ENCODE results near the gene HRNR. TPM values are rescaled to one million over a fixed set of nuclear protein-coding genes. Genes with fewer than 3 reads are reported as not detected.
A peak's percentile ranks its signal among the peaks of the same experiment; 100 is the strongest.

HRNR gene
- polyA plus RNA-seq, 1 of the 3 experiments (the other 2 are of a cell fraction), result not detected

DNA sequence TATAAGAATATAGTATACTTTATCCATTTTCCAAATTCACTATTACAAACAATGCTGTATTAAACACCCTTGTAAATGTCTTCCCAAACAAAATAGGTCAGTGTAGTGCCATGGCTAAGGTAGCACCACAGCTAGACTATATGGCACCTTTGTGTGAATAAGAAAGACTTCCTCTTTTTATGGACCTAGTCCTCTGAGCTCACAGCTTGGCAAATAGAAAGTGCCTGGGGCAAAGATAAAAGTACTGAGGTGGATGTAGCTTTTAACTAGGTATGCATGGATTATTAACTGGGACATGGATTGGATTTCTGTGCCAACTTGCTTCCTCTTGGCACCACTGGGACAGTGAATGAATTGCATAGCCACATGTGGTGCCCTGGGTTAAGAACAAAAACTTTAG, 25.0 kb downstream of the HRNR start:
- no peak overlapping the region for H3K9ac ChIP-seq
- no peak for TF ChIP-seq EP300 (IDR thresholded peaks at IDR 0.05; ENCODE audit: borderline replicate concordance in 1 of 2, low read depth in 1 of 2, low read length in 1 of 2)
- TF ChIP-seq RXRA (IDR thresholded peaks at IDR 0.05; ENCODE audit: borderline replicate concordance, low read depth), result no peak
- no peak for TF ChIP-seq RFX5 (IDR thresholded peaks at IDR 0.05; ENCODE audit: low read length)
- TF ChIP-seq, protein P1, sequence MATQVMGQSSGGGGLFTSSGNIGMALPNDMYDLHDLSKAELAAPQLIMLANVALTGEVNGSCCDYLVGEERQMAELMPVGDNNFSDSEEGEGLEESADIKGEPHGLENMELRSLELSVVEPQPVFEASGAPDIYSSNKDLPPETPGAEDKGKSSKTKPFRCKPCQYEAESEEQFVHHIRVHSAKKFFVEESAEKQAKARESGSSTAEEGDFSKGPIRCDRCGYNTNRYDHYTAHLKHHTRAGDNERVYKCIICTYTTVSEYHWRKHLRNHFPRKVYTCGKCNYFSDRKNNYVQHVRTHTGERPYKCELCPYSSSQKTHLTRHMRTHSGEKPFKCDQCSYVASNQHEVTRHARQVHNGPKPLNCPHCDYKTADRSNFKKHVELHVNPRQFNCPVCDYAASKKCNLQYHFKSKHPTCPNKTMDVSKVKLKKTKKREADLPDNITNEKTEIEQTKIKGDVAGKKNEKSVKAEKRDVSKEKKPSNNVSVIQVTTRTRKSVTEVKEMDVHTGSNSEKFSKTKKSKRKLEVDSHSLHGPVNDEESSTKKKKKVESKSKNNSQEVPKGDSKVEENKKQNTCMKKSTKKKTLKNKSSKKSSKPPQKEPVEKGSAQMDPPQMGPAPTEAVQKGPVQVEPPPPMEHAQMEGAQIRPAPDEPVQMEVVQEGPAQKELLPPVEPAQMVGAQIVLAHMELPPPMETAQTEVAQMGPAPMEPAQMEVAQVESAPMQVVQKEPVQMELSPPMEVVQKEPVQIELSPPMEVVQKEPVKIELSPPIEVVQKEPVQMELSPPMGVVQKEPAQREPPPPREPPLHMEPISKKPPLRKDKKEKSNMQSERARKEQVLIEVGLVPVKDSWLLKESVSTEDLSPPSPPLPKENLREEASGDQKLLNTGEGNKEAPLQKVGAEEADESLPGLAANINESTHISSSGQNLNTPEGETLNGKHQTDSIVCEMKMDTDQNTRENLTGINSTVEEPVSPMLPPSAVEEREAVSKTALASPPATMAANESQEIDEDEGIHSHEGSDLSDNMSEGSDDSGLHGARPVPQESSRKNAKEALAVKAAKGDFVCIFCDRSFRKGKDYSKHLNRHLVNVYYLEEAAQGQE (IDR thresholded peaks at IDR 0.05; ENCODE audit: low read depth, low read length), result no peak
- no peak for TF ChIP-seq SIN3A (IDR thresholded peaks at IDR 0.05; ENCODE audit: borderline replicate concordance, low read depth, low read length)
- TF ChIP-seq ELF1 (IDR thresholded peaks at IDR 0.05), result no peak
- no peak for TF ChIP-seq GATA2 (CRISPR knock-in tag; IDR thresholded peaks at IDR 0.05)
- TF ChIP-seq EZH2phosphoT487 (IDR thresholded peaks at IDR 0.05; ENCODE audit: borderline replicate concordance, low read depth), result no peak
- no peaks in the 10 kb centered on the region for H4K20me1 ChIP-seq (ENCODE audit: insufficient read depth)
- no peaks in the 10 kb centered on the region for H3K9me3 ChIP-seq
- ChIA-PET CTCF (interaction anchor here (0.9 to 1.1 kb wide), 3 partner anchors 10 to 15 kb away, joined by 3 to 4 read pairs (median 3); no protein-coding TSS in a partner anchor), POLR2A (no interaction called here)
- no peak overlapping the region for H3K27ac ChIP-seq (ENCODE audit: low read depth in 2 of 2, low read length in 1 of 2)
- H3K4me2 ChIP-seq, result no peak overlapping the region
- H3K4me3 ChIP-seq (ENCODE audit: low read depth in 2 of 2, low read length in 1 of 2), result no peak overlapping the region
- H3K27me3 ChIP-seq (ENCODE audit: insufficient read depth), result peaks cover 11% of the 10 kb centered on the region; the same call in 1 of the 2 replicates
- H3F3A ChIP-seq (replicated peaks; ENCODE audit: insufficient read depth), result no peaks in the 10 kb centered on the region
- DNase-seq, result no peak
- no peaks in the 10 kb centered on the region for H3K4me1 ChIP-seq (ENCODE audit: control insufficient read depth in 1 of 2, insufficient read depth in 2 of 2, low read depth in 1 of 2, low read length in 1 of 2)
- no peaks in the 10 kb centered on the region for H3K79me2 ChIP-seq (ENCODE audit: insufficient read depth)
- H3K9me2 ChIP-seq, result no peaks in the 10 kb centered on the region
- no peaks in the 10 kb centered on the region for H3K36me3 ChIP-seq (replicated peaks in 1 of 2; ENCODE audit: control insufficient read depth in 1 of 2, insufficient read depth in 2 of 2, low read length in 1 of 2)
- H2AFZ ChIP-seq (ENCODE audit: low read depth), result no peak overlapping the region

DNA sequence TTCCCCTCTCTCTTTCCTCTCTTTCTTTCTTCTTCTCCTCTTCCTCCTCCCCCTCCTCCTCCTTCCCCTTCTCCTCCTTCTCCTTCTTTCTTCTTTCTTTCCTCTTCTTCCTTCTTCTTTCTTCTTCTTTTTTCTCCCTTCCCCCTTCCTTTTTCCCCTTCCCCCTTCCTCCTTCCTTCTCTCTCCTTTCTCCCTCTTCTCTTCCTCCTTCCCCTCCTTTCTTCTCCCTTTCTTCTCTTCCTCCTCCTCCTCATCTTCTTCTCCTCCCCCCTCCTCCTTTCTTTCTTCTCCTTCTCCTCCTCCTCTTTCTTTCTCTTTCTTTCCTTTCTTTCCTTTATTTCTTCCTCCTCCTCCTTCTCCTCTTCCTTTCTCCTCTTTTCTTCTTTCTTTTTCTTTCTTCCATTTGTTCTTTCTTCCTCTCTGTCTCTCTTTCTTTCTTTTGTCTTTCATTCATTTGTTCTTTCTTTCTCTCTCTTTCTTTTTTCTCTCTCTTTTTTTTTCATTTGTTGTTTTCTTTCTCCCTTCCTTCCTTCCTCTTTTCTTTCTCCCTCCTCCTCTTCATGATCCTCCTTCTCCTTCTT, 26.5 kb downstream of the HRNR start:
- no peak overlapping the region for H3K9ac ChIP-seq
- H3K36me3 ChIP-seq (replicated peaks in 1 of 2; ENCODE audit: control insufficient read depth in 1 of 2, insufficient read depth in 2 of 2, low read length in 1 of 2), result no peaks in the 10 kb centered on the region
- DNase-seq, result no peak
- POLR2A ChIA-PET, result no interaction called here
- H2AFZ ChIP-seq (ENCODE audit: low read depth), result no peak overlapping the region
- no peaks in the 10 kb centered on the region for H3K9me3 ChIP-seq
- H3K4me2 ChIP-seq, result no peak overlapping the region
- H4K20me1 ChIP-seq (ENCODE audit: insufficient read depth), result no peaks in the 10 kb centered on the region
- H3K79me2 ChIP-seq (ENCODE audit: insufficient read depth), result no peaks in the 10 kb centered on the region
- no peaks in the 10 kb centered on the region for H3F3A ChIP-seq (replicated peaks; ENCODE audit: insufficient read depth)
- peak overlapping the region in 1 of 2 experiments; percentile 26; a peak in 1 of 4 replicates for H3K4me3 ChIP-seq (ENCODE audit: low read depth in 2 of 2, low read length in 1 of 2)
- H3K27ac ChIP-seq (ENCODE audit: low read depth in 2 of 2, low read length in 1 of 2), result no peak overlapping the region
- H3K4me1 ChIP-seq (ENCODE audit: control insufficient read depth in 1 of 2, insufficient read depth in 2 of 2, low read depth in 1 of 2, low read length in 1 of 2), result no peaks in the 10 kb centered on the region
- CTCF ChIA-PET, result interaction anchor here (0.6 to 1.1 kb wide), 3 partner anchors 12 to 261 kb away, joined by 3 to 4 read pairs (median 3); no protein-coding TSS in a partner anchor
- H3K9me2 ChIP-seq, result no peaks in the 10 kb centered on the region
- H3K27me3 ChIP-seq (ENCODE audit: insufficient read depth), result peaks cover 11% of the 10 kb centered on the region; the same call in 1 of the 2 replicates
- no peak for TF ChIP-seq NRF1 (IDR thresholded peaks at IDR 0.05; ENCODE audit: low read depth, low read length)
- TF ChIP-seq, protein P2, sequence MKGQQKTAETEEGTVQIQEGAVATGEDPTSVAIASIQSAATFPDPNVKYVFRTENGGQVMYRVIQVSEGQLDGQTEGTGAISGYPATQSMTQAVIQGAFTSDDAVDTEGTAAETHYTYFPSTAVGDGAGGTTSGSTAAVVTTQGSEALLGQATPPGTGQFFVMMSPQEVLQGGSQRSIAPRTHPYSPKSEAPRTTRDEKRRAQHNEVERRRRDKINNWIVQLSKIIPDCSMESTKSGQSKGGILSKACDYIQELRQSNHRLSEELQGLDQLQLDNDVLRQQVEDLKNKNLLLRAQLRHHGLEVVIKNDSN (IDR thresholded peaks at IDR 0.05; ENCODE audit: borderline replicate concordance, low read depth), result no peak
- TF ChIP-seq SMC3 (IDR thresholded peaks at IDR 0.05; ENCODE audit: low read depth, low read length), result no peak
- no peak for TF ChIP-seq MXI1 (IDR thresholded peaks at IDR 0.05; ENCODE audit: low read depth, low read length)
- TF ChIP-seq, protein P3, sequence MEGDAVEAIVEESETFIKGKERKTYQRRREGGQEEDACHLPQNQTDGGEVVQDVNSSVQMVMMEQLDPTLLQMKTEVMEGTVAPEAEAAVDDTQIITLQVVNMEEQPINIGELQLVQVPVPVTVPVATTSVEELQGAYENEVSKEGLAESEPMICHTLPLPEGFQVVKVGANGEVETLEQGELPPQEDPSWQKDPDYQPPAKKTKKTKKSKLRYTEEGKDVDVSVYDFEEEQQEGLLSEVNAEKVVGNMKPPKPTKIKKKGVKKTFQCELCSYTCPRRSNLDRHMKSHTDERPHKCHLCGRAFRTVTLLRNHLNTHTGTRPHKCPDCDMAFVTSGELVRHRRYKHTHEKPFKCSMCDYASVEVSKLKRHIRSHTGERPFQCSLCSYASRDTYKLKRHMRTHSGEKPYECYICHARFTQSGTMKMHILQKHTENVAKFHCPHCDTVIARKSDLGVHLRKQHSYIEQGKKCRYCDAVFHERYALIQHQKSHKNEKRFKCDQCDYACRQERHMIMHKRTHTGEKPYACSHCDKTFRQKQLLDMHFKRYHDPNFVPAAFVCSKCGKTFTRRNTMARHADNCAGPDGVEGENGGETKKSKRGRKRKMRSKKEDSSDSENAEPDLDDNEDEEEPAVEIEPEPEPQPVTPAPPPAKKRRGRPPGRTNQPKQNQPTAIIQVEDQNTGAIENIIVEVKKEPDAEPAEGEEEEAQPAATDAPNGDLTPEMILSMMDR (IDR thresholded peaks at IDR 0.05), result no peak
- TF ChIP-seq, protein P4, sequence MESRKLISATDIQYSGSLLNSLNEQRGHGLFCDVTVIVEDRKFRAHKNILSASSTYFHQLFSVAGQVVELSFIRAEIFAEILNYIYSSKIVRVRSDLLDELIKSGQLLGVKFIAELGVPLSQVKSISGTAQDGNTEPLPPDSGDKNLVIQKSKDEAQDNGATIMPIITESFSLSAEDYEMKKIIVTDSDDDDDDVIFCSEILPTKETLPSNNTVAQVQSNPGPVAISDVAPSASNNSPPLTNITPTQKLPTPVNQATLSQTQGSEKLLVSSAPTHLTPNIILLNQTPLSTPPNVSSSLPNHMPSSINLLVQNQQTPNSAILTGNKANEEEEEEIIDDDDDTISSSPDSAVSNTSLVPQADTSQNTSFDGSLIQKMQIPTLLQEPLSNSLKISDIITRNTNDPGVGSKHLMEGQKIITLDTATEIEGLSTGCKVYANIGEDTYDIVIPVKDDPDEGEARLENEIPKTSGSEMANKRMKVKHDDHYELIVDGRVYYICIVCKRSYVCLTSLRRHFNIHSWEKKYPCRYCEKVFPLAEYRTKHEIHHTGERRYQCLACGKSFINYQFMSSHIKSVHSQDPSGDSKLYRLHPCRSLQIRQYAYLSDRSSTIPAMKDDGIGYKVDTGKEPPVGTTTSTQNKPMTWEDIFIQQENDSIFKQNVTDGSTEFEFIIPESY (IDR thresholded peaks at IDR 0.05; ENCODE audit: borderline replicate concordance, low read depth), result no peak
- TF ChIP-seq NFIC (IDR thresholded peaks at IDR 0.05; ENCODE audit: borderline replicate concordance), result no peak
- TF ChIP-seq SIN3A (IDR thresholded peaks at IDR 0.05; ENCODE audit: borderline replicate concordance, low read depth, low read length), result no peak

Data from SK-N-SH (cell line).